Cardiac septum (tissue), 1 donor: ENCODE measurements around the gene HOXD3. TPM values are rescaled to one million over a fixed set of nuclear protein-coding genes. Genes with fewer than 3 reads are reported as not detected.

Experiments used
- DNase-seq: peaks from one replicate; pipeline ENCODE4 v3.0.0-alpha.2; 2020; ENCODE audit warnings: low spot score
- intact Hi-C: fragments of 100-400 bp; cut with DNase I; formaldehyde crosslinking; loops from one replicate; pipeline ENCODE4 v1.14.0; 2022
- long read RNA-seq: library from polyadenylated mRNA; unstranded; transcript quantifications from one replicate; pipeline ENCODE4 v2.0.0, GENCODE V29; 2021
- total RNA-seq: library from RNA; stranded (reverse); fragmentation: NEBNext Ultra II Directional; extraction: Animal tissue kit (Norgen Biotek cat#: 25700); gene quantifications from one replicate; pipeline ENCODE4 v1.2.1, GENCODE V29; 2021
- donor health status: DM: no; HTN: no; CAD: no.

Gene HOXD3
- total RNA-seq: 1.0 TPM
- long read RNA-seq: 0 reads

- no peak for DNase-seq
- intact Hi-C loops: loop anchor here (2.0 kb wide), 1 partner anchor 14 kb away; no protein-coding TSS in a partner anchor
Observed at GRCh38 chr2:176156807-176157498, at the start of gene HOXD3. Gene HOXD3, plus strand, starts transcription at chr2:176157307. Its CDS starts 11,808 bp downstream, at chr2:176169115.

- DNase-seq: no peak
- intact Hi-C loops: no loop called here
Observed at GRCh38 chr2:176107731-176108181, 49.4 kb upstream of the HOXD3 start.

GRCh38 chr2:176109192-176109901 lies 47.8 kb upstream of the HOXD3 start:
- no peak for DNase-seq

GRCh38 chr2:176109946-176110345 lies 47.2 kb upstream of the HOXD3 start:
- no peak for DNase-seq
- intact Hi-C loops: no loop called here

More at GRCh38 chr2:176109192-176109901, 47.8 kb upstream of the HOXD3 start:
- intact Hi-C loops: no loop called here

- intact Hi-C loops: no loop called here
- DNase-seq: no peak
Observed at GRCh38 chr2:176110415-176111308, 46.4 kb upstream of the HOXD3 start.

GRCh38 chr2:176111309-176111663 lies 45.8 kb upstream of the HOXD3 start:
- intact Hi-C loops: no loop called here

GRCh38 chr2:176111846-176112374 lies 45.2 kb upstream of the HOXD3 start:
- no peak for DNase-seq
- intact Hi-C loops: no loop called here

More at GRCh38 chr2:176111309-176111663, 45.8 kb upstream of the HOXD3 start:
- no peak for DNase-seq

GRCh38 chr2:176112375-176113302 lies 44.5 kb upstream of the HOXD3 start:
- intact Hi-C loops: no loop called here
- DNase-seq: no peak

- DNase-seq: no peak
- intact Hi-C loops: no loop called here
Observed at GRCh38 chr2:176114120-176114929, 42.8 kb upstream of the HOXD3 start.

- no peak for DNase-seq
- intact Hi-C loops: no loop called here
Observed at GRCh38 chr2:176114930-176115625, 42.0 kb upstream of the HOXD3 start.

- DNase-seq: no peak
Observed at GRCh38 chr2:176115883-176116813, 41.0 kb upstream of the HOXD3 start, which contains the start of gene HOXD10. Gene HOXD10, plus strand, starts transcription at chr2:176116778. Its CDS starts 56 bp downstream, at chr2:176116834.

GRCh38 chr2:176117162-176117822 lies 39.8 kb upstream of the HOXD3 start:
- no peak for DNase-seq
- intact Hi-C loops: no loop called here

More at GRCh38 chr2:176115883-176116813, 41.0 kb upstream of the HOXD3 start, which contains the start of gene HOXD10:
- intact Hi-C loops: no loop called here

- no peak for DNase-seq
- intact Hi-C loops: no loop called here
Observed at GRCh38 chr2:176117823-176118371, 39.2 kb upstream of the HOXD3 start.

GRCh38 chr2:176118601-176119339 lies 38.3 kb upstream of the HOXD3 start:
- DNase-seq: no peak
- intact Hi-C loops: no loop called here
